Thymus (tissue), 11 donors: ENCODE results near the gene RHOT1. TPM values are rescaled to one million over a fixed set of nuclear protein-coding genes. Genes with fewer than 3 reads are reported as not detected.

Experiments
- DNase-seq, 9 donors: peaks; one replicate each; pipeline ENCODE4 v3.0.0-alpha.2; 2013; ENCODE audit warnings: low spot score in 9 of 9, low read depth in 6 of 9, missing footprints in 1 of 9
- H3K27ac ChIP-seq, 2 donors: one replicate each; pipeline ENCODE4 v1.5.1; 2013; ENCODE audit warnings: control low read depth in 1 of 2, low read depth in 1 of 2, low read length in 1 of 2, mild to moderate bottlenecking in 1 of 2, moderate library complexity in 1 of 2
- H3K27me3 ChIP-seq, 2 donors: one replicate each; pipeline ENCODE4 v1.5.1; 2013; ENCODE audit warnings: low read length in 1 of 2; ENCODE audit not compliant: control insufficient read depth in 2 of 2, insufficient read depth in 1 of 2
- H3K36me3 ChIP-seq, 2 donors: one replicate each; pipeline ENCODE4 v1.5.1; 2013; ENCODE audit warnings: low read length in 1 of 2, mild to moderate bottlenecking in 1 of 2, moderate library complexity in 1 of 2; ENCODE audit not compliant: control insufficient read depth in 2 of 2, insufficient read depth in 2 of 2
- H3K4me1 ChIP-seq, 2 donors: one replicate each; pipeline ENCODE4 v1.5.1; 2013; ENCODE audit warnings: low read length in 2 of 2; ENCODE audit not compliant: control insufficient read depth in 2 of 2, insufficient read depth in 2 of 2
- H3K4me3 ChIP-seq, 2 donors: one replicate each; pipeline ENCODE4 v1.5.1; 2013; ENCODE audit warnings: low read length in 2 of 2, control low read depth in 1 of 2, mild to moderate bottlenecking in 1 of 2
- H3K9me3 ChIP-seq, 2 donors: one replicate each; pipeline ENCODE4 v1.5.1; 2013; ENCODE audit warnings: low read length in 1 of 2, mild to moderate bottlenecking in 1 of 2; ENCODE audit not compliant: control insufficient read depth in 2 of 2, insufficient read depth in 1 of 2
- WGBS: extraction: QIAGEN DNeasy Blood & Tissue Kit; methylation state at CpG from one replicate; pipeline ENCODE4 v1.1.7; 2013; 5-methylcytosine and 5-hydroxymethylcytosine counted together
- polyA plus RNA-seq: library from polyadenylated mRNA; stranded (reverse); fragments of 200-250 nt; gene quantifications from one replicate; pipeline ENCODE4 v1.2.3, GENCODE V29; 2013
- total RNA-seq: library from RNA; stranded (reverse); fragments of 120-200 nt; gene quantifications from one replicate; pipeline ENCODE4 v1.2.4, GENCODE V29; 2013
- donor health status: healthy.

The RHOT1 gene
- total and polyA plus RNA-seq, 2 donors, result 43.9 to 51.6 TPM

- Histone ChIP-seq H3K4me3 (no peak overlapping the region), H3K36me3 (peaks cover 9 to 16% of the 10 kb centered on the region in 2 donors), H3K4me1 (no peaks in the 10 kb centered on the region), H3K27me3 (no peaks in the 10 kb centered on the region), H3K9me3 (no peaks in the 10 kb centered on the region), H3K27ac (no peak overlapping the region)
- 97% methylated on average over 2 of the region's 2 CpGs for WGBS
- DNase-seq, result no peak
These were observed 43.6 kb downstream of the RHOT1 start for GRCh38 chr17:32185875-32186274.

- Histone ChIP-seq H3K27ac (no peak overlapping the region), H3K36me3 (peaks cover 7 to 13% of the 10 kb centered on the region in 2 donors), H3K27me3 (no peaks in the 10 kb centered on the region), H3K9me3 (no peaks in the 10 kb centered on the region), H3K4me1 (no peaks in the 10 kb centered on the region), H3K4me3 (no peak overlapping the region)
- no peak for DNase-seq
- WGBS, result 98% methylated on average over 3 of the region's 3 CpGs
These were observed 45.0 kb downstream of the RHOT1 start for GRCh38 chr17:32187271-32187670.

- no peaks in the 10 kb centered on the region for H3K9me3 ChIP-seq
- no peak overlapping the region for H3K27ac ChIP-seq
- H3K27me3 ChIP-seq, result no peaks in the 10 kb centered on the region
- no peaks in the 10 kb centered on the region for H3K4me1 ChIP-seq
- DNase-seq, result no peak
- H3K36me3 ChIP-seq, result peaks cover 13 to 16% of the 10 kb centered on the region in 2 donors
- no peak overlapping the region for H3K4me3 ChIP-seq
- 96% methylated on average over 2 of the region's 2 CpGs for WGBS
These were observed 47.0 kb downstream of the RHOT1 start for GRCh38 chr17:32189343-32189742.

GRCh38 chr17:32191306-32191705, 49.0 kb downstream of the RHOT1 start:
- peaks cover 17 to 18% of the 10 kb centered on the region in 2 donors for H3K36me3 ChIP-seq
- H3K27ac ChIP-seq, result no peak overlapping the region
- no peaks in the 10 kb centered on the region for H3K9me3 ChIP-seq
- no peaks in the 10 kb centered on the region for H3K4me1 ChIP-seq
- no peak for DNase-seq
- H3K4me3 ChIP-seq, result no peak overlapping the region
- H3K27me3 ChIP-seq, result no peaks in the 10 kb centered on the region

GRCh38 chr17:32192379-32192778, 50.1 kb downstream of the RHOT1 start:
- DNase-seq, result no peak
- H3K27ac ChIP-seq, result no peak overlapping the region
- no peaks in the 10 kb centered on the region for H3K9me3 ChIP-seq
- H3K4me3 ChIP-seq, result no peak overlapping the region
- 95% methylated on average over 6 of the region's 6 CpGs for WGBS
- H3K4me1 ChIP-seq, result no peaks in the 10 kb centered on the region
- peaks cover 19 to 21% of the 10 kb centered on the region in 2 donors for H3K36me3 ChIP-seq
- H3K27me3 ChIP-seq, result no peaks in the 10 kb centered on the region

GRCh38 chr17:32197987-32198386, 55.7 kb downstream of the RHOT1 start:
- Histone ChIP-seq H3K36me3 (peaks cover 31 to 43% of the 10 kb centered on the region in 2 donors), H3K9me3 (no peaks in the 10 kb centered on the region)

GRCh38 chr17:32206861-32207260, 64.6 kb downstream of the RHOT1 start:
- Histone ChIP-seq H3K36me3 (peaks cover 15 to 18% of the 10 kb centered on the region in 2 donors), H3K9me3 (no peaks in the 10 kb centered on the region), H3K4me3 (no peak overlapping the region), H3K4me1 (no peaks in the 10 kb centered on the region), H3K27me3 (no peaks in the 10 kb centered on the region), H3K27ac (no peak overlapping the region)
- DNase-seq, result no peak
- 97% methylated on average over 2 of the region's 2 CpGs for WGBS

More at GRCh38 chr17:32197987-32198386, 55.7 kb downstream of the RHOT1 start:
- Histone ChIP-seq H3K4me3 (no peak overlapping the region), H3K4me1 (no peaks in the 10 kb centered on the region), H3K27ac (no peak overlapping the region), H3K27me3 (no peaks in the 10 kb centered on the region)
- 100% methylated on average over 1 of the region's 1 CpG for WGBS
- no peak for DNase-seq

- H3K4me1 ChIP-seq, result no peaks in the 10 kb centered on the region
- H3K9me3 ChIP-seq, result no peaks in the 10 kb centered on the region
- peaks cover 19 to 20% of the 10 kb centered on the region in 2 donors for H3K36me3 ChIP-seq
- no peak for DNase-seq
- no peak overlapping the region for H3K4me3 ChIP-seq
- H3K27me3 ChIP-seq, result no peaks in the 10 kb centered on the region
- H3K27ac ChIP-seq, result no peak overlapping the region
These were observed 66.1 kb downstream of the RHOT1 start for GRCh38 chr17:32208436-32208835.

- H3K4me3 ChIP-seq, result no peak overlapping the region
- DNase-seq, result no peak
- H3K36me3 ChIP-seq, result peaks cover 23 to 28% of the 10 kb centered on the region in 2 donors
- H3K9me3 ChIP-seq, result no peaks in the 10 kb centered on the region
- H3K27ac ChIP-seq, result no peak overlapping the region
- no peaks in the 10 kb centered on the region for H3K4me1 ChIP-seq
- H3K27me3 ChIP-seq, result no peaks in the 10 kb centered on the region
These were observed 67.3 kb downstream of the RHOT1 start for GRCh38 chr17:32209608-32210007.

- no peaks in the 10 kb centered on the region for H3K9me3 ChIP-seq
- H3K27ac ChIP-seq, result no peak overlapping the region
- DNase-seq, result no peak
- H3K36me3 ChIP-seq, result peaks cover 18 to 28% of the 10 kb centered on the region in 2 donors
- no peaks in the 10 kb centered on the region for H3K27me3 ChIP-seq
- H3K4me1 ChIP-seq, result no peaks in the 10 kb centered on the region
- no peak overlapping the region for H3K4me3 ChIP-seq
- WGBS, result 96% methylated on average over 1 of the region's 1 CpG
These were observed 69.4 kb downstream of the RHOT1 start for GRCh38 chr17:32211671-32212070.
